AG09309 (cell line): Measurements from ENCODE around the gene AGO4.

Experiments
- DNase-seq: peaks from one replicate; pipeline ENCODE4 v3.0.0-alpha.2; 2010; ENCODE audit warnings: low read depth
- H3K4me3 ChIP-seq: 2 replicates; pipeline ENCODE4 v1.5.1; 2011; ENCODE audit warnings: mild to moderate bottlenecking, low read depth, low read length, moderate library complexity; ENCODE audit not compliant: control insufficient read depth
- CTCF ChIP-seq: IDR thresholded peaks from 2 replicates; pipeline ENCODE4 v1.5.1; 2011; ENCODE audit warnings: mild to moderate bottlenecking, low read depth, low read length, inconsistent platforms; ENCODE audit not compliant: insufficient read depth, control insufficient read depth; ENCODE audit errors: missing control alignments

Gene AGO4

DNA sequence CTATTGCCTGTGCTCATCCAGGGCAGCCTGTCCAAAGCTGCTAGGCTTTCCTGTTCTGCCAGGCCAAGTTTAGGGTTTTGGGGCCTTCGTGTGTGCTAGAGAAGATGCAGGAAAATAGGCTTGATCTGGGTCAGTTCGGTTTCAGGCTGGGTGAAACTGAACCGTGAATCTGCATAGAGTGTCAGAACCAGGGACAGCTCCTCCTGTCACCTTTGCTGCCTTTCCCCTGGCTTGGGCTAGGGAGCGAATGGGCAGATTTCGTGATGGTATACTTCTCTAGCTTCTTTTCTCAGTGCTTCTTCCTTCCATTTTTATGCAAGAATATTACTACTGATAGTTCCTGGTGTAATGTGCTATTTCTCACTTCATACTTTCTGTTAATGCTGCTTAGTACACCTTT is 69.2 kb downstream of the AGO4 start:
- no peak for DNase-seq
- TF ChIP-seq CTCF: no peak
- H3K4me3 ChIP-seq: no peak overlapping the region

GRCh38 chr1:35881850-35882273 is 74.0 kb downstream of the AGO4 start:
- TF ChIP-seq CTCF: no peak
- no peak for DNase-seq
- H3K4me3 ChIP-seq: no peak overlapping the region

- no peak for DNase-seq
- peak overlapping the region; percentile 31 for H3K4me3 ChIP-seq
- TF ChIP-seq CTCF: no peak
Measured at GRCh38 chr1:35882586-35882944, 74.7 kb downstream of the AGO4 start.

DNA sequence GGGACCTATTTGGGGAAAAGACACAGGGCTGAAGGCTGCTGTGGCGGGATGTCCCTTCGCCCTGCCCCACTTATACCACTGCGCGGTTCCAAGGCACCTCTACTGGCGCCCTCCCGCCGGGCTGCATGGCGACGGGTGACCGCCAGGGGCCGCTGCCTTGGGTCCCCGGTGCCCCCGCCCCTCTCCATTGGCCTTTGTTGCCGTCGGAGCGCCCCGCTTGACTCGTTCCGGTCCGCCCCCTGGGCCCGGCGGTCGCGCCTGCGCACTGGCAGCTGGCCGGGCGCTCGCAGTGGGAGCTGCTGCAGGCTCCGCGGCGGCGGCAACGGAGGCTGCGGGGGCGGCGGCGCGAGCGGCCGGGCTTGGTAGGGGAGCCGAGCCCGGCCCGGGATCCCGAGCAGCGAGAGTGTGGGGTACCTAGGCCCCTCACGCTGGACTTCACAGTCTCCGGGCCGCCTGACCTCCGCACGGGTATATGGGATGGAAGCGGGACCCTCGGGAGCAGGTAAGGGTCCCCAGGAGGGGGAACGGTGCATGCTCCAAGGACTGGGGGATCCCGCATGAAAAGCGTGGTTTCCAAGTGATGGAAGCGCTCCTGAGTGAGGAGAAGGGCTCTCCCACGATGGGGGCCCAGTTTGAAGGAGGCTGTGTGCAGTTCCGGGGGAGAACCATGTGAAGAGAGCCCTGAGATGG is 75.3 kb downstream of the AGO4 start, which contains the start of gene AGO1:
Gene AGO1, plus strand, starts transcription at position 265 of the 690 bp plus-strand sequence. Its CDS starts 213 bp downstream, at position 478.
- peak; percentile 86 for TF ChIP-seq CTCF
- peak; percentile 58 for DNase-seq
- H3K4me3 ChIP-seq: peak within 1 kb of the TSS; percentile 100

DNA sequence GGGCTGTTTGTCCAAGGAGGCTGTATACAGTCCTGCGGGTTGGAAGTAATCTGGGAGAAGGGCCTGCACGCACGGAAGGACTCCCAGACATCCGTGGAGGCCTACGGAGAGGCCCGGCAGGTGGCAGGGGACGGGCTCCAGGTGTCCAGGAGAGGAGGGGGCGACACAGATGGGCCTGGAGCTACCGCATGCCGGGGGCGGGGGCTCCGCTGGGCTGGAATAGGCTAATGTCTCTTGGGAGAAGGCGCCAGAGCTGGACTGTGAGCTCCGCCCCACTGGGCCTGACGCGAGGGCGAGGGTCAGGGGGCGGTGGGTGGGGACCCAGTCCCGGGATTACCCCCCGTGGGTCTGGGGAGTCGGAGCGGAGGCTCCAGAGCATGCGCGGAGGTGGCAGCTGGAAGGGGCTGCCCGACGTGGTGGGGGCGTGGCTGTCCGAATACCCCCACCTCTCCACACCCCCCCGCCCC is 75.9 kb downstream of the AGO4 start:
- H3K4me3 ChIP-seq: peak overlapping the region; percentile 100
- DNase-seq: no peak
- TF ChIP-seq CTCF: no peak

GRCh38 chr1:35884934-35885333 is 77.1 kb downstream of the AGO4 start:
- DNase-seq: no peak

More at GRCh38 chr1:35884934-35885333, 77.1 kb downstream of the AGO4 start:
- H3K4me3 ChIP-seq: no peak overlapping the region
- TF ChIP-seq CTCF: no peak
